Lower lobe of right lung (tissue), 2 donors: Measurements from ENCODE around the gene NTSR1. TPM values are rescaled to one million over a fixed set of nuclear protein-coding genes. Genes with fewer than 3 reads are reported as not detected.

Source experiments
- ATAC-seq, 2 donors: fragments of 200-7000 bp; cut with Tn5 transposase; one replicate each; pipeline ENCODE4 v1.9.1; 2020 to 2022; ENCODE audit warnings: mild to moderate bottlenecking in 2 of 2, moderate library complexity in 2 of 2
- DNase-seq: peaks from one replicate; pipeline ENCODE4 v3.0.0-alpha.2; 2020
- H3K27ac ChIP-seq: fragments of 200-600 bp; one replicate; pipeline ENCODE4 v1.8.0; 2022
- H3K27me3 ChIP-seq: fragments of 200-600 bp; one replicate; pipeline ENCODE4 v1.8.0; 2022; ENCODE audit warnings: low read depth
- H3K36me3 ChIP-seq: fragments of 200-600 bp; one replicate; pipeline ENCODE4 v1.8.0; 2022; ENCODE audit warnings: mild to moderate bottlenecking
- H3K4me1 ChIP-seq: fragments of 200-600 bp; one replicate; pipeline ENCODE4 v1.8.0; 2022
- H3K4me3 ChIP-seq: fragments of 200-600 bp; one replicate; pipeline ENCODE4 v1.8.0; 2022; ENCODE audit warnings: mild to moderate bottlenecking
- H3K9me3 ChIP-seq: fragments of 200-600 bp; one replicate; pipeline ENCODE4 v1.8.0; 2022
- CTCF ChIP-seq: fragments of 200-600 bp; IDR thresholded peaks from one replicate; pipeline ENCODE4 v1.8.0; 2022; ENCODE audit warnings: antibody characterized with exemption, mild to moderate bottlenecking
- intact Hi-C: fragments of 100-400 bp; cut with DNase I; formaldehyde crosslinking; loops from one replicate; pipeline ENCODE4 v1.11.0; 2022
- total RNA-seq: library from RNA; stranded (reverse); fragmentation: NEBNext Ultra II Directional; extraction: Animal tissue kit (Norgen Biotek cat#: 25700); gene quantifications from one replicate; pipeline ENCODE4 v1.2.1, GENCODE V29; 2021
- donor health status: DM: no; HTN: yes; CAD: no; lungs with severe emphysema.

Gene NTSR1
- total RNA-seq, 1 donor from 2014 or later = not detected

DNA sequence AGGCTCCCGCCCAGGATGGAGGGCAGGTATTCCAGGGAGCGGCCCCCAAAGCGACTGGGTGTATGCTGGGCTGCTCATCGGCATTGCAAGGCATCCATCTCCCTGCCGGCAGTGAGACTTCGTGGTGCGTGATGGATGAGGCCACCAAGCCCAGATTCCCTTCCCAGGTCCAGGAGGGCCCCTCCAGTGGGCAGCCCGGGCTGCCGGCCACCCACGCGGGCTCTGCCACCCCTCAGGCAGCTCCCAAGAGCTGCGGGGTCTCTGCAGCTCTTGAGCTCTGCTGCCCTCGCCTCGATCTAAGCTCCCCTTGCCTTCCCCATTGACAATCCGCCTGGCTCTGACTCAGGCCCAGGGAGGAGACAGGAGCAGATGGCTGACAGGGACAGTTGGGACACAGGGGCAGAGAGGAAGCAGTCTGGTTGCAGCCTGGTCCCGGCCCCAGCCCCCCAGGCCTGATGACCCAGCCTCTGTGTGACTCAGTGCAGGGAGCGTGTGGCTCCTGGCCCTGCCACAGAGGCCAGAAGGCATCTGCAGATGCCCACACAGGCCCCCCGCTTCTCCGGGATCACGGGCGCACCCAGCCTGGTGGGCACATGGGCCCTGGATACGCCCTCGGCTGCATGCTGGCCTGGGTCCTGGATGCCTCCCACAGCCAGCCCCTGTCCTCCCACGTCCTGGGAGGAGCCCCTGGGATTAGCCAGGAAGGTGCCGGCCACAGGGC is 33.3 kb upstream of the NTSR1 start:
- ATAC-seq = peak; percentile 11 to 50
- no peak for TF ChIP-seq CTCF
- H3K4me3 ChIP-seq = no peak overlapping the region

DNA sequence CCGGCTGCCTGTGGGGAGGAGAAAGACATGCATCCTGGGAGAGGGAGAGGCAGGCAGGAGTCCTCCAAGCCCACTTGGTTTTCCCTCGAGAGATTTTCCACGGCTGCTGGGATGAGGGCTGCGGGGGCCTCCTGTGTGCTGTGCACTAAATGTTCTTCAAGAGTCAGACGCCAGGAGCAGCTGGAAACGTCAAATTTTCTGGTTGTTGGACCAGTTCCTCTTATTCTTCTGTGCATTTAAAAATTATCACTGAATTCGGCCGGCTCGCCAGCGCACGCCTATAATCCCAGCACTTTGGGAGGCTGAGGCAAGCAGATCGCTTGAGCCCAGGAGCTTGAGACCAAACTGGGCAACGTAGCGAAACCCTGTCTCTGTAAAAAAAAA is 32.8 kb upstream of the NTSR1 start:
- no peaks in the 10 kb centered on the region for H3K9me3 ChIP-seq
- no peak overlapping the region for H3K27ac ChIP-seq
- H3K4me1 ChIP-seq = no peaks in the 10 kb centered on the region
- DNase-seq (no peak), ATAC-seq (no peak)
- H3K4me3 ChIP-seq = no peak overlapping the region
- intact Hi-C loops = no loop called here
- peaks cover 24% of the 10 kb centered on the region for H3K27me3 ChIP-seq
- no peaks in the 10 kb centered on the region for H3K36me3 ChIP-seq
- no peak for TF ChIP-seq CTCF

More for the DNA sequence above, 33.3 kb upstream of the NTSR1 start:
- H3K36me3 ChIP-seq = no peaks in the 10 kb centered on the region
- H3K9me3 ChIP-seq = no peaks in the 10 kb centered on the region
- H3K27me3 ChIP-seq = peaks cover 24% of the 10 kb centered on the region
- DNase-seq = no peak
- intact Hi-C loops = no loop called here
- H3K27ac ChIP-seq = no peak overlapping the region
- H3K4me1 ChIP-seq = no peaks in the 10 kb centered on the region

DNA sequence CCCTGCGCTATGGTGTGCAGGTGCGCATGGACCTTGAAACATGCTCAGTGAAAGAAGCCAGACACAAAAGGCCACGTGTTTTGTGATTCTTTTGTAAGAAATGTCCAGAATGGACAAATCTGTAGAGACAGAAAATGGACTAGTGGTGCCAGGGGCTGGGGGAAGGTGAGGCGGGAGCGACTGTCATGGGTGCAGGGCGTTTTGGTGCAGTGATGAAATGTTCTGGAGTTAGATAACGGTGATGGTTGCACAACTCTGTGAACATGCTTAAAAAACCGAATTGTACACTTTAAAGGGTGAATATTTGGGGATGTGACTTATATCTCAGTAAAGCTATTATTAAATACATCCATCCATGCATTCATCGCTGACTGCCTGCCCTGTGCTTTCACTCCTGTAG is 31.7 kb upstream of the NTSR1 start:
- no peaks in the 10 kb centered on the region for H3K36me3 ChIP-seq
- H3K4me3 ChIP-seq = no peak overlapping the region
- DNase-seq (no peak), ATAC-seq (no peak)
- no peaks in the 10 kb centered on the region for H3K9me3 ChIP-seq
- H3K4me1 ChIP-seq = no peaks in the 10 kb centered on the region
- intact Hi-C loops = no loop called here
- peaks cover 24% of the 10 kb centered on the region for H3K27me3 ChIP-seq
- TF ChIP-seq CTCF = no peak
- H3K27ac ChIP-seq = no peak overlapping the region

GRCh38 chr20:62677678-62678077 is 31.0 kb upstream of the NTSR1 start:
- H3K4me1 ChIP-seq = no peaks in the 10 kb centered on the region
- no peak for DNase-seq
- TF ChIP-seq CTCF = no peak

DNA sequence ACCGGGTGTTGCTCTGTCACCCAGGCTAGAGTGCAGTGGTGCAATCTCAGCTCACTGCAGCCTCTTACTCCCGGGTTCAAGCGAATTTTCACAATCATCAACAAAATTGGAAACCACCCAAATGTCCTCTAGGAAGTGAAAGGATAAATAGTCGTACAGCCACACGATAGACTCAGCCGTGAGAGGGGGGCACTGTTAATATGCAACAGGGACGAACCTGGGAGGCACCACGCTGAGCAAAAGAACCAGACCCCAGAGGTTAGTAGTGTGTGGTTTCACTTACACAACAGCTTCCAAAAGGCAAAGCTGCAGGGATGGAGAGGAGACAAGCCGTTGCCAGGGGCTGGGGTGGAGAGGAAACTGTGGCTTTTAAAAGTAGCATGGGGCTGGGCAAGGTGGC is 30.1 kb upstream of the NTSR1 start:
- ATAC-seq = no peak
- TF ChIP-seq CTCF = no peak
- Histone ChIP-seq H3K4me3 (no peak overlapping the region), H3K36me3 (no peaks in the 10 kb centered on the region), H3K4me1 (no peaks in the 10 kb centered on the region), H3K27me3 (peaks cover 33% of the 10 kb centered on the region), H3K27ac (no peak overlapping the region), H3K9me3 (no peaks in the 10 kb centered on the region)
- DNase-seq = no peak
- intact Hi-C loops = no loop called here

More at GRCh38 chr20:62677678-62678077, 31.0 kb upstream of the NTSR1 start:
- H3K9me3 ChIP-seq = no peaks in the 10 kb centered on the region
- ATAC-seq = no peak
- intact Hi-C loops = no loop called here
- H3K27ac ChIP-seq = no peak overlapping the region
- H3K27me3 ChIP-seq = peaks cover 25% of the 10 kb centered on the region
- no peaks in the 10 kb centered on the region for H3K36me3 ChIP-seq
- H3K4me3 ChIP-seq = no peak overlapping the region
